OCI-LY1 (cell line): Measurements from ENCODE around the gene CLEC1A.

ENCODE experiments used
- H2AFZ ChIP-seq: fragments of 200-600 bp; sonication (generic), shearing (Covaris generic); 2 replicates; pipeline ENCODE4 v1.6.0; 2014; ENCODE audit warnings: antibody characterized with exemption, mild to moderate bottlenecking, low read length
- H3F3A ChIP-seq: fragments of 200-600 bp; sonication (generic), shearing (Covaris generic); 2 replicates; pipeline ENCODE4 v1.6.0; 2014; ENCODE audit warnings: mild to moderate bottlenecking, antibody characterized with exemption, low read length, moderate library complexity; ENCODE audit not compliant: insufficient read depth
- H3K27ac ChIP-seq: fragments of 200-600 bp; sonication (generic); 2 replicates; pipeline ENCODE4 v1.5.1; 2014; ENCODE audit warnings: low read length, mixed run types, mild to moderate bottlenecking, low read depth; ENCODE audit not compliant: poor library complexity, severe bottlenecking
- H3K27me3 ChIP-seq: fragments of 200-600 bp; sonication (generic); 2 replicates; pipeline ENCODE4 v1.6.0; 2014; ENCODE audit warnings: antibody characterized with exemption, mild to moderate bottlenecking, low read length, moderate library complexity; ENCODE audit not compliant: insufficient read depth
- H3K36me3 ChIP-seq: fragments of 200-600 bp; sonication (generic); 2 replicates; pipeline ENCODE4 v1.6.1; 2014; ENCODE audit warnings: mild to moderate bottlenecking, antibody characterized with exemption, low read length, moderate library complexity, mixed read lengths; ENCODE audit not compliant: insufficient read depth
- H3K4me1 ChIP-seq: fragments of 200-600 bp; sonication (generic); 2 replicates; pipeline ENCODE4 v1.5.1; 2014; ENCODE audit warnings: mild to moderate bottlenecking, low read length, moderate library complexity; ENCODE audit not compliant: insufficient read depth, severe bottlenecking
- H3K4me2 ChIP-seq: fragments of 200-600 bp; sonication (generic), shearing (Covaris generic); 2 replicates; pipeline ENCODE4 v1.6.1; 2014; ENCODE audit warnings: low read length
- H3K4me3 ChIP-seq: fragments of 200-600 bp; sonication (generic); 2 replicates; pipeline ENCODE4 v1.5.1; 2014; ENCODE audit warnings: low read length, low read depth, mild to moderate bottlenecking, mixed read lengths; ENCODE audit not compliant: poor library complexity, severe bottlenecking
- H3K79me2 ChIP-seq: fragments of 200-600 bp; shearing (Covaris generic); 2 replicates; pipeline ENCODE4 v1.6.1; 2016; ENCODE audit warnings: mixed run types, low read length, mixed read lengths; ENCODE audit not compliant: insufficient read depth
- H3K9ac ChIP-seq: fragments of 200-600 bp; sonication (generic), shearing (Covaris generic); 2 replicates; pipeline ENCODE4 v1.6.1; 2014; ENCODE audit warnings: mild to moderate bottlenecking, low read length, mixed read lengths
- H3K9me2 ChIP-seq: fragments of 200-600 bp; sonication (generic), shearing (Covaris generic); 2 replicates; pipeline ENCODE4 v1.6.1; 2014; ENCODE audit warnings: low read depth, mild to moderate bottlenecking, low read length, mixed read lengths
- H3K9me3 ChIP-seq: fragments of 200-600 bp; shearing (Covaris generic); 2 replicates; pipeline ENCODE4 v1.6.1; 2014; ENCODE audit warnings: low read length, mixed read lengths
- H4K20me1 ChIP-seq: fragments of 200-600 bp; sonication (generic), shearing (Covaris generic); 2 replicates; pipeline ENCODE4 v1.6.0; 2016; ENCODE audit warnings: mild to moderate bottlenecking, low read length; ENCODE audit not compliant: insufficient read depth
- EZH2 ChIP-seq: fragments of 200-600 bp; sonication (generic), shearing (Covaris generic); IDR thresholded peaks from 2 replicates; pipeline ENCODE4 v1.8.0; 2017; ENCODE audit warnings: borderline replicate concordance, mixed run types, mild to moderate bottlenecking, antibody characterized with exemption, low read length, moderate library complexity, mixed read lengths
- TF ChIP-seq, protein P1 (sequence below): fragments of 200-600 bp; sonication (generic), shearing (Covaris generic); IDR thresholded peaks from 2 replicates; pipeline ENCODE4 v1.5.1; 2017; ENCODE audit warnings: mild to moderate bottlenecking, antibody characterized with exemption, low read length, moderate library complexity, mixed read lengths

The CLEC1A gene

GRCh38 chr12:10115311-10115710, 16.5 kb upstream of the CLEC1A start:
- no peaks in the 10 kb centered on the region for H3K9me2 ChIP-seq
- H3K27ac ChIP-seq: no peak overlapping the region
- H3K4me1 ChIP-seq: no peaks in the 10 kb centered on the region
- no peaks in the 10 kb centered on the region for H3K36me3 ChIP-seq
- no peaks in the 10 kb centered on the region for H3K27me3 ChIP-seq
- H4K20me1 ChIP-seq: no peaks in the 10 kb centered on the region
- no peaks in the 10 kb centered on the region for H3K9me3 ChIP-seq
- no peak overlapping the region for H2AFZ ChIP-seq
- TF ChIP-seq, protein P1, sequence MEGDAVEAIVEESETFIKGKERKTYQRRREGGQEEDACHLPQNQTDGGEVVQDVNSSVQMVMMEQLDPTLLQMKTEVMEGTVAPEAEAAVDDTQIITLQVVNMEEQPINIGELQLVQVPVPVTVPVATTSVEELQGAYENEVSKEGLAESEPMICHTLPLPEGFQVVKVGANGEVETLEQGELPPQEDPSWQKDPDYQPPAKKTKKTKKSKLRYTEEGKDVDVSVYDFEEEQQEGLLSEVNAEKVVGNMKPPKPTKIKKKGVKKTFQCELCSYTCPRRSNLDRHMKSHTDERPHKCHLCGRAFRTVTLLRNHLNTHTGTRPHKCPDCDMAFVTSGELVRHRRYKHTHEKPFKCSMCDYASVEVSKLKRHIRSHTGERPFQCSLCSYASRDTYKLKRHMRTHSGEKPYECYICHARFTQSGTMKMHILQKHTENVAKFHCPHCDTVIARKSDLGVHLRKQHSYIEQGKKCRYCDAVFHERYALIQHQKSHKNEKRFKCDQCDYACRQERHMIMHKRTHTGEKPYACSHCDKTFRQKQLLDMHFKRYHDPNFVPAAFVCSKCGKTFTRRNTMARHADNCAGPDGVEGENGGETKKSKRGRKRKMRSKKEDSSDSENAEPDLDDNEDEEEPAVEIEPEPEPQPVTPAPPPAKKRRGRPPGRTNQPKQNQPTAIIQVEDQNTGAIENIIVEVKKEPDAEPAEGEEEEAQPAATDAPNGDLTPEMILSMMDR: no peak
- TF ChIP-seq EZH2: no peak
- no peaks in the 10 kb centered on the region for H3K79me2 ChIP-seq
- no peaks in the 10 kb centered on the region for H3F3A ChIP-seq
- H3K4me2 ChIP-seq: no peak overlapping the region
- H3K4me3 ChIP-seq: no peak overlapping the region
- H3K9ac ChIP-seq: no peak overlapping the region

- H3K27ac ChIP-seq: no peak overlapping the region
- TF ChIP-seq, protein P1: no peak
- no peak for TF ChIP-seq EZH2
- H3K9me2 ChIP-seq: no peaks in the 10 kb centered on the region
- H3F3A ChIP-seq: no peaks in the 10 kb centered on the region
- no peaks in the 10 kb centered on the region for H3K4me1 ChIP-seq
- no peaks in the 10 kb centered on the region for H3K9me3 ChIP-seq
- H3K79me2 ChIP-seq: no peaks in the 10 kb centered on the region
- H4K20me1 ChIP-seq: no peaks in the 10 kb centered on the region
- H3K4me2 ChIP-seq: no peak overlapping the region
- H2AFZ ChIP-seq: no peak overlapping the region
- H3K27me3 ChIP-seq: no peaks in the 10 kb centered on the region
- H3K36me3 ChIP-seq: no peaks in the 10 kb centered on the region
- H3K4me3 ChIP-seq: no peak overlapping the region
- no peak overlapping the region for H3K9ac ChIP-seq
Observed at GRCh38 chr12:10113920-10114319, 15.1 kb upstream of the CLEC1A start.

DNA sequence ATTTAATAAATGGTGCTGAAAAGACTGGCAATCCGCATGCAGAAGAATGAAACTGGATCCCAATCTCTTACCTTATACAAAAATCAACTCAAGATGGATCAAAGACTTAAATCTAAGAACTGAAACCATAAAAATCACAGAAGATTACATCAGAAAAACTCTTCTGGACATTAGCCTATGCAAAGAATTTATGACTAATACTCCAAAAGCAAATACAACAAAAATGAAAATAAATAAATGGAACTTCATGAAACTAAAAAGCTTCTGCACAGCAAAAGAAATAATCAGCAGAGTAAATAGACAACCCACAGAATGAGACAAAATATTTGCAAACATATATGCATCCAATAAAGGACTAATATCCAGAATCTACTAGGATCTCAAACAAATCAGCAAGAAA, 14.3 kb upstream of the CLEC1A start:
- Histone ChIP-seq H3F3A (no peaks in the 10 kb centered on the region), H3K9me3 (no peaks in the 10 kb centered on the region), H3K27ac (no peak overlapping the region), H3K4me3 (no peak overlapping the region), H3K36me3 (no peaks in the 10 kb centered on the region), H4K20me1 (no peaks in the 10 kb centered on the region), H3K79me2 (no peaks in the 10 kb centered on the region), H3K4me1 (no peaks in the 10 kb centered on the region), H3K27me3 (no peaks in the 10 kb centered on the region), H3K4me2 (no peak overlapping the region), H2AFZ (no peak overlapping the region), H3K9me2 (no peaks in the 10 kb centered on the region), H3K9ac (no peak overlapping the region)
- no peak for TF ChIP-seq EZH2
- TF ChIP-seq, protein P1: no peak
